ENCODE measurements around the gene PCDHGA12.
A peak's percentile ranks its signal among the peaks of the same experiment; 100 is the strongest.
"Not testable (repeated sequence)": the region's sequence is repeated elsewhere in the genome, so short reads cannot be mapped to it uniquely, and the experiment has no call there.

PCDHGA12 gene

DNA sequence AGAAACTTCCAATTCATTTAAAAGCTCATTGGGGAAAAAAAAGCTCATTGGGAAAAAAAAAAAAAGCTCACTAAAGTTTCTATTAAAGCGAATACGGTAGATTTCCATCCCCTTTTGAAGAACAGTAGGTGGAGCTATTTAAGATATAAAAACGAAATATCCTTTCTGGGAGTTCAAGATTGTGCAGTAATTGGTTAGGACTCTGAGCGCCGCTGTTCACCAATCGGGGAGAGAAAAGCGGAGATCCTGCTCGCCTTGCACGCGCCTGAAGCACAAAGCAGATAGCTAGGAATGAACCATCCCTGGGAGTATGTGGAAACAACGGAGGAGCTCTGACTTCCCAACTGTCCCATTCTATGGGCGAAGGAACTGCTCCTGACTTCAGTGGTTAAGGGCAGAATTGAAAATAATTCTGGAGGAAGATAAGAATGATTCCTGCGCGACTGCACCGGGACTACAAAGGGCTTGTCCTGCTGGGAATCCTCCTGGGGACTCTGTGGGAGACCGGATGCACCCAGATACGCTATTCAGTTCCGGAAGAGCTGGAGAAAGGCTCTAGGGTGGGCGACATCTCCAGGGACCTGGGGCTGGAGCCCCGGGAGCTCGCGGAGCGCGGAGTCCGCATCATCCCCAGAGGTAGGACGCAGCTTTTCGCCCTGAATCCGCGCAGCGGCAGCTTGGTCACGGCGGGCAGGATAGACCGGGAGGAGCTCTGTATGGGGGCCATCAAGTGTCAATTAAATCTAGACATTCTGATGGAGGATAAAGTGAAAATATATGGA lies at the start of gene PCDHGA12:
Gene PCDHGA12, plus strand, starts transcription at position 176 of the 782 bp plus-strand sequence. Its CDS starts 253 bp downstream, at position 429.
- peak; percentile 44 to 47 for DNase-seq

DNA sequence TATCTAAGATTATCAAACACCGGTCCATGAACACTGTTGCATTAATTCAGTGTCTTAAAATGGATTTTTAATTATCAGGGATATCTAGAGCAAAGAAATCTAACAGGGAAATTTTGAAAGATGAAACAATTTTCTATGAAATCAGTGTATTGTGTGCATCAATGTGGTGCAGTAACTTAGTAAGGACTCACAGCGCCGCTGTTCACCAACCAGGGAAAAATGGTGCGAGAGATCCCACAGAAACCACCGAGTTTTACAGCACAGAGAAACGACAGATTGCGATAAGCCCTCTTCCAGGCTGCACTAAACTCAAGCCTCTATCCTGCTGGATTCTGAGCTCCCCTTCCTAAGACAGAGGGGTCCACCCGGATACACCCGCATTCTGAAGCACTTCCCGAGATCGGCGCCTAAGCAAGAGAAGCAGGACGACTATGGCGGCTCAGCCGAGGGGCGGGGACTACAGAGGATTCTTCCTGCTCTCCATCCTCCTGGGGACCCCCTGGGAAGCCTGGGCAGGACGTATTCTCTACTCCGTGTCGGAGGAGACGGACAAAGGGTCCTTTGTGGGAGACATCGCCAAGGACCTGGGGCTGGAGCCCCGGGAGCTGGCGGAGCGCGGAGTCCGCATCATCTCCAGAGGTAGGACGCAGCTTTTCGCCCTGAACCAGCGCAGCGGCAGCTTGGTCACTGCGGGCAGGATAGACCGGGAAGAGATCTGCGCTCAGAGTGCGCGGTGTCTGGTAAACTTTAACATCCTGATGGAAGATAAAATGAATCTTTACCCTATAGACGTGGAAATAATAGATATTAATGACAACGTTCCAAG lies 47.6 kb upstream of the PCDHGA12 start, which contains the start of gene PCDHGA7:
Gene PCDHGA7, plus strand, starts transcription at position 274 of the 826 bp plus-strand sequence. Its CDS starts 158 bp downstream, at position 432.
- no peak for DNase-seq

DNA sequence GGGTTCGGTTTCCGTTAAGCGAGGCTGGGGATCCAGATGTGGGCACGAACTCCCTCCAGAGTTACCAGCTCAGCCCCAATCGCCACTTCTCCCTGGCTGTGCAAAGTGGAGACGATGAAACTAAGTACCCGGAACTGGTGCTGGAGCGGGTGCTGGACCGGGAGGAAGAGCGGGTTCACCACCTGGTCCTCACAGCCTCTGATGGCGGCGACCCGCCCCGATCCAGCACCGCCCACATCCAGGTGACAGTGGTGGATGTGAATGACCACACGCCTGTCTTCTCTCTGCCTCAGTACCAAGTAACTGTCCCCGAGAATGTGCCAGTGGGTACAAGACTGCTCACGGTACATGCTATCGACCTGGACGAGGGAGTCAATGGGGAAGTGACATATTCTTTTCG lies 47.0 kb upstream of the PCDHGA12 start:
- DNase-seq: no peak

DNA sequence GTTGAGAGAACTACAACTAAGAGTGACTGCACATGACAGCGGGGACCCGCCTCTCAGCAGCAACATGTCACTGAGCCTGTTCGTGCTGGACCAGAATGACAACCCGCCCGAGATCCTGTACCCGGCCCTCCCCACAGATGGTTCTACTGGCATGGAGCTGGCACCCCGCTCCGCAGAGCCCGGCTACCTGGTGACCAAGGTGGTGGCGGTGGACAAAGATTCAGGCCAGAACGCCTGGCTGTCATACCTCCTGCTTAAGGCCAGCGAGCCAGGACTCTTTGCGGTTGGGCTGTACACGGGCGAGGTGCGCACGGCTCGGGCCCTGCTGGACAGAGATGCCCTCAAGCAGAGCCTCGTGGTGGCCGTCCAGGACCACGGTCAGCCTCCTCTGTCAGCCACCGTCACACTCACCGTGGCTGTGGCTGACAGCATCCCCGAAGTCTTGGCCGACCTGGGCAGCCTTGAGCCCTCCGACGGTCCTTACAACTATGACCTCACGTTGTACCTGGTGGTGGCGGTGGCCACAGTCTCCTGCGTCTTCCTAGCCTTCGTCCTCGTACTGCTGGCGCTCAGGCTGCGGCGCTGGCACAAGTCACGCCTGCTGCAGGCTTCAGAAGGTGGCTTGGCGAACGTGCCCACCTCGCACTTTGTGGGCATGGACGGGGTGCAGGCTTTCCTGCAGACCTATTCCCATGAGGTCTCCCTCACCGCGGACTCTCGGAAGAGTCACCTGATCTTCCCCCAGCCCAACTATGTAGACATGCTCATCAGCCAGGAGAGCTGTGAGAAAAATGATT lies 45.6 kb upstream of the PCDHGA12 start:
- no peak for DNase-seq

DNA sequence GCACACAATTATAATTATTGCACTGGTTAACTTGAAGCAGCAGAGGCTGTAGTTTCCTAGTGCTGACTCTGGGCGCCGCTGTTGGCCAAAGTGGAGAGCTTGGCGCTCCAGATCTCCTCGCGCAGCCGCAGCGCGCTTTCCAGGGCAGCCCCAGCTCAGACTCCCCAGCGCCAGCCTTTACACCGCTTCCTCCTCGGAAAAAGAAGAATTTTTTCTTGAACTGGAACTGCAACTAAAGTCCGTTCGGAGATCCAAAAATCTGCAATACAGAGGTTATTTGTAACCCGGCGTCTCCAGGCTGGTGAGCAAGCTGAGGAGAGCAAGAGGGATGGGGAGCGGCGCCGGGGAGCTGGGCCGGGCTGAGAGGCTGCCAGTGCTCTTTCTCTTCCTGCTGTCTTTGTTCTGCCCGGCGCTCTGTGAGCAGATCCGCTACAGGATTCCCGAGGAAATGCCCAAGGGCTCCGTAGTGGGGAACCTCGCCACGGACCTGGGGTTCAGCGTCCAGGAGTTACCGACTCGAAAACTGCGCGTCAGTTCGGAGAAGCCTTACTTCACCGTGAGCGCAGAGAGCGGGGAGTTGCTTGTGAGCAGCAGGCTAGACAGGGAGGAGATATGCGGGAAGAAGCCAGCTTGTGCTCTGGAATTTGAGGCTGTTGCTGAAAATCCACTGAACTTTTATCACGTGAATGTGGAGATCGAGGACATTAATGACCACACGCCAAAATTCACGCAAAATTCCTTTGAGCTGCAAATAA lies 42.6 kb upstream of the PCDHGA12 start, which contains the start of gene PCDHGB4:
Gene PCDHGB4, plus strand, starts transcription at position 142 of the 755 bp plus-strand sequence. Its CDS starts 187 bp downstream, at position 329.
- DNase-seq: not testable (repeated sequence)

DNA sequence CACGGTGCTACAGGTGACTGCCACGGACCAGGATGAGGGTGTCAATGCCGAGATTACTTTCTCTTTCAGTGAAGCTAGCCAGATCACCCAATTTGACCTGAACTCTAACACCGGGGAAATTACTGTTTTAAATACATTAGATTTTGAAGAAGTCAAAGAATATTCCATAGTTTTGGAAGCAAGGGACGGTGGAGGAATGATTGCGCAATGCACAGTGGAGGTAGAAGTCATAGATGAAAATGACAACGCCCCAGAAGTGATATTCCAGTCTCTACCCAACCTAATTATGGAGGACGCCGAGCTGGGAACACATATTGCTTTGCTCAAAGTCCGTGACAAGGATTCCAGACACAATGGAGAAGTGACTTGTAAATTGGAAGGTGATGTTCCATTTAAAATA lies 41.6 kb upstream of the PCDHGA12 start:
- no peak for DNase-seq

DNA sequence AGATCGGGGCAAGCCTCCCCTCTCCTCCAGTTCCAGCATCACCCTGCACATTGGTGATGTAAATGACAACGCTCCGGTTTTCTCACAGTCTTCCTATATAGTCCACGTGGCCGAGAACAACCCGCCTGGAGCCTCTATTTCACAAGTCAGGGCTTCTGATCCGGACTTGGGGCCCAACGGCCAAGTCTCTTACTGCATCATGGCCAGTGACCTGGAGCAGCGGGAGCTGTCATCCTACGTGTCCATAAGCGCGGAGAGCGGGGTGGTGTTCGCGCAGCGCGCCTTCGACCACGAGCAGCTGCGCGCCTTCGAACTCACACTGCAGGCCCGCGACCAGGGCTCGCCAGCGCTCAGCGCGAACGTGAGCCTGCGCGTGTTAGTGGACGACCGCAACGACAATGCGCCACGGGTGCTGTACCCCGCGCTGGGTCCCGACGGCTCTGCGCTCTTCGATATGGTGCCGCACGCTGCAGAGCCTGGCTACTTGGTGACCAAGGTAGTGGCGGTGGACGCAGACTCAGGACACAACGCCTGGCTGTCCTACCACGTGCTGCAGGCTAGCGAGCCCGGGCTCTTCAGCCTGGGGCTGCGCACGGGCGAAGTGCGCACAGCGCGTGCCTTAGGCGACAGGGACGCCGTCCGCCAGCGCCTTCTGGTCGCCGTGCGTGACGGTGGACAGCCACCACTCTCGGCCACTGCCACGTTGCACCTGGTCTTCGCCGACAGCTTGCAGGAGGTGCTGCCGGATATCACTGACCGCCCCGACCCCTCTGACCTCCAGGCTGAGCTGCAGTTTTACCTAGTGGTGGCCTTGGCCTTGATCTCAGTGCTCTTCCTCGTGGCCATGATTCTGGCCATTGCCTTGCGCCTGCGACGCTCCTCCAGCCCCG lies 40.9 kb upstream of the PCDHGA12 start:
- no peak for DNase-seq

DNA sequence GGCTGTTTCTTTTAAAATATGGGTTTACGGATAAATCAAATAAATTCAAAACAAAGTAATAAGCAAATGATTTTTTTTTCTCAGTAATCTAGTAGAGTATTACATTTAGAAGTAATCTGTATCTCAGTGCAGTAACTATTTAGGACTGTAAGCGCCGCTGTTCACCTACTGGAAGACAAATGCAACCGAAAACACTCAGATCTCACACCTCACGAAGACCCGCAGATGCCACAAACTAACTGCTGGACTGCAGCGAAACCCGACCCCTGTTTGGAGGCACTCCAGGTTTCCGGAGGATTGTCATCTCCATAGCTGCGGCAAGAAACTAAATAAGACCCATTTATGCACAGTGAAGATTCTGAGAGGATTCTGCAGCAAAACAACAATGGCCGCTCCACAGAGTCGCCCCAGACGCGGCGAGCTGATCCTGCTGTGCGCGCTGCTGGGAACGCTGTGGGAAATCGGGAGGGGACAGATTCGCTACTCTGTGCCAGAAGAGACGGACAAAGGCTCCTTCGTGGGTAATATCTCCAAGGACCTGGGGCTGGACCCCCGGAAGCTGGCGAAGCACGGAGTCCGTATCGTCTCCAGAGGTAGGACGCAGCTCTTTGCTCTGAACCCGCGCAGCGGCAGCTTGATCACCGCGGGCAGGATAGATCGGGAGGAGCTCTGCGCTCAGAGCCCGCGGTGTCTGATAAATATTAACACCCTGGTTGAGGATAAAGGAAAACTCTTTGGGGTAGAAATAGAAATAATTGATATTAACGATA lies 37.7 kb upstream of the PCDHGA12 start, which contains the start of gene PCDHGA8:
Gene PCDHGA8, plus strand, starts transcription at position 205 of the 770 bp plus-strand sequence. Its CDS starts 181 bp downstream, at position 386.
- DNase-seq: no peak

DNA sequence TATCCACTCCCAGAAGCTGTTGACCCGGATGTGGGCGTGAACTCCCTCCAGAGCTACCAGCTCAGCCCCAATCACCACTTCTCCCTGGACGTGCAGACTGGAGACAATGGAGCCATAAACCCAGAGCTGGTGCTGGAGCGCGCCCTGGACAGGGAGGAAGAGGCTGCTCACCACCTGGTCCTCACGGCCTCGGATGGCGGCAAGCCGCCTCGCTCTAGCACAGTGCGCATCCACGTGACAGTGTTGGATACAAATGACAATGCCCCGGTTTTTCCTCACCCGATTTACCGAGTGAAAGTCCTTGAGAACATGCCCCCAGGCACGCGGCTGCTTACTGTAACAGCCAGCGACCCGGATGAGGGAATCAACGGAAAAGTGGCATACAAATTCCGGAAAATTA lies 37.0 kb upstream of the PCDHGA12 start:
- no peak for DNase-seq

DNA sequence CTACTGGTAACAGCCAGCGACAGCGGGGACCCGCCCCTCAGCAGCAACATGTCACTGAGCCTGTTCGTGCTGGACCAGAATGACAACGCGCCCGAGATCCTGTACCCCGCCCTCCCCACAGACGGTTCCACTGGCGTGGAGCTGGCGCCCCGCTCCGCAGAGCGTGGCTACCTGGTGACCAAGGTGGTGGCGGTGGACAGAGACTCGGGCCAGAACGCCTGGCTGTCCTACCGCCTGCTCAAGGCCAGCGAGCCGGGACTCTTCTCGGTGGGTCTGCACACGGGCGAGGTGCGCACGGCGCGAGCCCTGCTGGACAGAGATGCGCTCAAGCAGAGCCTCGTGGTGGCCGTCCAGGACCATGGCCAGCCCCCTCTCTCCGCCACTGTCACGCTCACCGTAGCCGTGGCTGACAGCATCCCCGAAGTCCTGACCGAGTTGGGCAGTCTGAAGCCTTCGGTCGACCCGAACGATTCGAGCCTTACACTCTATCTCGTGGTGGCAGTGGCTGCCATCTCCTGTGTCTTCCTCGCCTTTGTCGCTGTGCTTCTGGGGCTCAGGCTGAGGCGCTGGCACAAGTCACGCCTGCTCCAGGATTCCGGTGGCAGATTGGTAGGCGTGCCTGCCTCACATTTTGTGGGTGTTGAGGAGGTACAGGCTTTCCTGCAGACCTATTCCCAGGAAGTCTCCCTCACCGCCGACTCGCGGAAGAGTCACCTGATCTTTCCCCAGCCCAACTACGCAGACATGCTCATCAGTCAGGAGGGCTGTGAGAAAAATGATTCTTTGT lies 35.7 kb upstream of the PCDHGA12 start:
- DNase-seq: not testable (repeated sequence)

DNA sequence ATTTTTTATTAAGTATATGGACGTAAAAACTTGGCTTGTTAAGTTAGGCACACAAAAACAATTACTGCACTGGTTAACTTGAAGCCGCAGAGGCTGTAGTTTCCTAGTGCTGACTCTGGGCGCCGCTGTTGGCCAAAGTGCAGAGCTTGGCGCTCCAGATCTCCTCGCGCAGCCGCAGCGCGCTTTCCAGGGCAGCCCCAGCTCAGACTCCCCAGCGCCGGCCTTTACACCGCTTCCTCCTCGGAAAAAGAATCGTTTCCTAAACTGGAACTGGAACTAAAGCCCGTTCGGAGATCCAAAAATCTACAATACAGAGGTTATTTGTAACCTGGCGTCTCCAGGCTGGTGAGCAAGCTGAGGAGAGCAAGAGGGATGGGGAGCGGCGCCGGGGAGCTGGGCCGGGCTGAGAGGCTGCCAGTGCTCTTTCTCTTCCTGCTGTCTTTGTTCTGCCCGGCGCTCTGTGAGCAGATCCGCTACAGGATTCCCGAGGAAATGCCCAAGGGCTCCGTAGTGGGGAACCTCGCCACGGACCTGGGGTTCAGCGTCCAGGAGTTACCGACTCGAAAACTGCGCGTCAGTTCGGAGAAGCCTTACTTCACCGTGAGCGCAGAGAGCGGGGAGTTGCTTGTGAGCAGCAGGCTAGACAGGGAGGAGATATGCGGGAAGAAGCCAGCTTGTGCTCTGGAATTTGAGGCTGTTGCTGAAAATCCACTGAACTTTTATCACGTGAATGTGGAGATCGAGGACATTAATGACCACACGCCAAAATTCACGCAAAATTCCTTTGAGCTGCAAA lies 32.4 kb upstream of the PCDHGA12 start, which contains the start of gene PCDHGB5:
Gene PCDHGB5, plus strand, starts transcription at position 192 of the 796 bp plus-strand sequence. Its CDS starts 181 bp downstream, at position 373.
- DNase-seq: peak in 1 of 2 experiments; percentile 58

DNA sequence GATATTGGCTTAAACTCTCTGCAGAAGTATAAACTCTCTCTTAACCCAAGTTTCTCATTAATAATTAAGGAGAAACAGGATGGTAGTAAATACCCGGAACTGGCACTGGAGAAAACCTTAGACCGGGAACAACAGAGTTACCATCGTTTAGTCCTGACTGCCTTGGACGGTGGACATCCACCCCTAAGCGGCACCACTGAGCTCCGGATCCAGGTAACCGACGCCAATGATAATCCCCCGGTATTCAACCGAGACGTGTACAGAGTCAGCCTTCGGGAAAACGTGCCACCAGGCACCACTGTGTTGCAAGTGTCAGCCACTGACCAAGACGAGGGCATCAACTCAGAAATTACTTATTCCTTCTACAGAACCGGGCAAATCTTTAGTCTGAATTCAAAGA lies 31.7 kb upstream of the PCDHGA12 start:
- no peak for DNase-seq

DNA sequence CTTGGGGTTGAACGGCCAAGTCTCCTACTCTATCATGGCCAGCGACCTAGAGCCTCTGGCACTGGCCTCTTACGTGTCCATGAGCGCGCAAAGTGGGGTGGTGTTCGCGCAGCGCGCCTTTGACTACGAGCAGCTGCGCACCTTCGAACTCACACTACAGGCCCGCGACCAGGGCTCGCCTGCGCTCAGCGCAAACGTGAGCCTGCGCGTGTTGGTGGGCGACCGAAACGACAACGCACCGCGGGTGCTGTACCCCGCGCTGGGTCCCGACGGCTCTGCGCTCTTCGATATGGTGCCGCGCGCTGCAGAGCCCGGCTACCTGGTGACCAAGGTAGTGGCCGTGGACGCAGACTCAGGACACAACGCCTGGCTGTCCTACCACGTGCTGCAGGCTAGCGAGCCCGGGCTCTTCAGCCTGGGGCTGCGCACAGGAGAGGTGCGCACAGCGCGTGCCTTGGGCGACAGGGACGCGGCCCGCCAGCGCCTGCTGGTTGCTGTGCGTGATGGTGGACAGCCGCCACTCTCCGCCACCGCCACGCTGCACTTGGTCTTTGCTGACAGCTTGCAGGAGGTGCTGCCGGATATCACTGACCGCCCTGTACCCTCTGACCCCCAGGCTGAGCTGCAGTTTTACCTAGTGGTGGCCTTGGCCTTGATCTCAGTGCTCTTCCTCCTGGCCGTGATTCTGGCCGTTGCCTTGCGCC lies 30.6 kb upstream of the PCDHGA12 start:
- no peak for DNase-seq

DNA sequence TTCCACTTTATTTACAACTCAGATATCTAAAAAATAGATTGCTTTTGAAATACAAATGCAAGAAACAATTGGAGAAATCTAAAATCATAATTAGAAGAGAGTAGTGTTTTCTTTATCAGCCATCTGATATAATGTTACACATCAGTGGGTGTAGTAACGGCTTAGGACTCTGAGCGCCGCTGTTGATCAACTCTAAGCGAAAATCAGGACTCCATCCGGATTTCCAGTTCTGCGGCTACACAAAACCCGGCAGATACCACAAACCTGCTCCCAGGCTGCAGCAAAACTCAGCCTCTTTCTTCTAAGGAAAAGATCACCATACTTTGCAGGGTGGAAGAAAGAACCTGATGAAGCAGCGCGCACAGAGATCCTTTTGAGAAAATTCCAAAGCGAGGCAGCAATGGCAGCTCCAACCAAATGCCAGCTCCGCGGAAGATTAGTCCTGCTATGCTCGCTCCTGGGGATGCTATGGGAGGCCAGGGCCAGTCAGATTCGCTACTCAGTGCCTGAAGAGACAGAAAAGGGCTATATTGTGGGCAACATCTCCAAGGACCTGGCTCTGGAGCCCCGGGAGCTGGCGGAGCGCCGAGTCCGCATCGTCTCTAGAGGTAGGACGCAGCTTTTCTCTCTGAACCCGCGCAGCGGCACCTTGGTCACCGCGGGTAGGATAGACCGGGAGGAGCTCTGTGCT lies 27.6 kb upstream of the PCDHGA12 start, which contains the start of gene PCDHGA9:
Gene PCDHGA9, plus strand, starts transcription at position 226 of the 691 bp plus-strand sequence. Its CDS starts 175 bp downstream, at position 401.
- no peak for DNase-seq

DNA sequence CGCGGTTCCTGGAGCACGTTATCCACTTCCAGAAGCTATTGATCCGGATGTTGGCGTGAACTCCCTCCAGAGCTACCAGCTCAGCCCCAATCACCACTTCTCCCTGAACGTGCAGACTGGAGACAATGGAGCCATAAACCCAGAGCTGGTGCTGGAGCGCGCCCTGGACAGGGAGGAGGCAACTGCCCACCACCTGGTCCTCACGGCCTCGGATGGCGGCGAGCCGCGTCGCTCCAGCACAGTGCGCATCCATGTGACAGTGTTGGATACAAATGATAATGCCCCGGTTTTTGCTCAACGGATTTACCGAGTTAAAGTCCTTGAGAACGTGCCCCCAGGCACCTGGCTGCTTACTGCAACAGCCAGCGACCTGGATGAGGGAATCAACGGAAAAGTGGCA lies 26.9 kb upstream of the PCDHGA12 start:
- no peak for DNase-seq

DNA sequence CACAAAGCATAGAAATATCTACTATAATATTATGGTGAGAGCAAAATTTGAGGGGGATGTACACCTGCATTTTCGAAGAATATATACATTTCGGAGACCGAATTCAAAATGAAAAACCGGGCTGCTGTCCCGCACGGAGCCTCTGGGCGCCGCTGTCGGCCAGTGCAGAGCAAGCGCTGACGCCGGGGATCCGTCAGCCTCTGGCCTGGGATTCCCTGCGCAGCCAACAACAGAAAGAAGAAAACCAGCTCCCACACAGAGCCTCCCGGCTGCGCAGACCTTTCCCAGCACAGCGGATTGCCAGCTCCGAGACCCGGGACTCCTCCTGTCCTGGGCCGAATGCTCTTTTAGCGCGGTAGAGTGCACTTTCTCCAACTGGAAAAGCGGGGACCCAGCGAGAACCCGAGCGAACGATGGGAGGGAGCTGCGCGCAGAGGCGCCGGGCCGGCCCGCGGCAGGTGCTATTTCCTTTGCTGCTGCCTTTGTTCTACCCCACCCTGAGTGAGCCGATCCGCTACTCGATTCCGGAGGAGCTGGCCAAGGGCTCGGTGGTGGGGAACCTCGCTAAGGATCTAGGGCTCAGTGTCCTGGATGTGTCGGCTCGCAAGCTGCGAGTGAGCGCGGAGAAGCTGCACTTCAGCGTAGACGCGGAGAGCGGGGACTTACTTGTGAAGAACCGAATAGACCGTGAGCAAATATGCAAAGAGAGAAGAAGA lies 22.4 kb upstream of the PCDHGA12 start, which contains the start of gene PCDHGB6:
Gene PCDHGB6, plus strand, starts transcription at position 232 of the 716 bp plus-strand sequence. Its CDS starts 182 bp downstream, at position 414.
- peak; percentile 60 to 64 for DNase-seq
